Stimulated activated CD8-positive, alpha-beta memory T cell treated with anti-CD3 and anti-CD28 coated beads, Interleukin-12 subunit alpha, Interleukin-12 subunit beta, amount 100 ng/mL, for 1 hour (primary cell): ENCODE data around the gene SHISA9.
"Not testable (repeated sequence)": the region's sequence is repeated elsewhere in the genome, so short reads cannot be mapped to it uniquely, and the experiment has no call there.

ENCODE experiments used
- DNase-seq: peaks from one replicate; pipeline ENCODE4 v3.0.0-alpha.2; 2020; ENCODE audit warnings: low read depth

SHISA9 gene

DNA sequence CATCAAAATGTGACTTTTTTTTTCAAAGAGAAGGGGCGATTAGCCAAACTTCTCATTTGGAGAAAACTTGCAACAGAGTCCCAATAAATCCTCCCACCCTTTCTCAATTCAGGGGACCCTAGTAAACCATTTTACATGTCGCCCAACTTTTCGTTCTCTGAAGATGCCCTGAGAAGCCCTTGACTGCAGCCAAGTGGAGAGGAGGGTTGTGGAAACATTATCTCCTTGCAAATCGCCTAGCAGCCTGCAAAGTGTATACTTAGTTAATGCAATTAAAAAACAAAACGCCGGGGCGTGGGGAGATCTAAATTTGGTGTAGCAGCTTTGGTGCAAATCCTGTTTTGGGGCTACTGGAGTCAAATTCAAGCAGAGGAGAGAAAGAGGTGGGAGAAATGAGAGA, 1.2 kb upstream of the SHISA9 start:
- no peak for DNase-seq

- no peak for DNase-seq
These were observed 697 bp upstream of the SHISA9 start for GRCh38 chr16:12900599-12901203.

- no peak for DNase-seq
These were observed 198 bp upstream of the SHISA9 start for GRCh38 chr16:12901204-12901596.

DNA sequence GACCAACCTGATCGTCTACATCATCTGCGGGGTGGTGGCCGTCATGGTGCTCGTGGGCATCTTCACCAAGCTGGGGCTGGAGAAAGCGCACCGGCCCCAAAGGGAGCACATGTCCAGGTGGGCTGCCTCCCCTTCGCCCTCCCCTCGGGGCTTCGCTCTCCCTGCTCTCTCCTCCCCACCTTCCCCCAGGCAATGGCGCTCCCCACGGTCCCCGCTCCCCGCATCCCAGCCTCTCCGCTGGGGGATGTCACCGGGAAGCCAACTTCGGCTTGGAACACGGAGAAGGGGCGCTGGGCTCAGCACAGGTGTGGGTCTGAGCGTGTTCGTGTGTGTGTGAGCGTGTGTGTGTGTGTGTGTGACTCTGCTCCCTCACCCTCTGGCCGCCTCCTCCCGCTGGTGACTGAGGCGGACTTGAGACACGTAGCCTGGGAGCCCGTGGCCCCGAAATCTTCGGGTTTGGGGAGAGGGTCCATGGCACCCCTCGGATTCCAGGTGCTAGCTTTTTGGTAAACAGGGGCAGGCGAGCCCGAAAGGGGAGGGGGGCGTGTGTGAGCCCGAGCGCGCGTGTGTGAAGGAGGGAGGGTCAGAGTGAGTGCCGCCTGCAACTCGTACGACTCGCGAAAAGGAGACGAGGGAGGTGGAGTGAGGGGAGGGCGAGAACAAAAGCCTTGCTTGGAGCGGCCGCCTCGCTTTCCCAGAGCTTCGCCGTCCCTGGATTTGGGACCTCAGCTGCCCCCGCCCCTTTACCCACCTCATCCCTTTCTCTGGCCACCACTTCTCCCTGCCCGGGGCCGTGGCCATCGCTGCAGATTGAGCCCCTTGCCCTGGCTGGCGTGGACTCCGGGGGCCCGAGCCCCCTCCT, 1.3 kb downstream of the SHISA9 start:
- DNase-seq: no peak

- no peak for DNase-seq
These were observed 2.3 kb downstream of the SHISA9 start for GRCh38 chr16:12903407-12904328.

DNA sequence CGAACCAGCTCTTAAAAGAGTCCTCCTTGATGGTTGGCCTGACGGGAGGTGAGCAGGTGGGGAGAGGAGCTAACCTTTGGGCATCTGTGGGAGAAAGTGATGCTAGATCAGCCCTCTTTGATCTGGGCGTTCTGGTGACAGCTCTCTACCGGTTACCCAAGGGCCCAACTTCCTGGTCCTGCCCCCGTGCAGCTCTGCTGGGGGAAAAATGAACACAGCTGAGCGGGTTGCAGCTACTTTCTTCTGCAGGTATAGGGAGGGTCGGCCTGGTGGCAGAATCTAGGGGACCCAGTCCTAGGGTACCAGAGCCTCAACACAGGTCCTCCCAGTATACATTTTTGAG, 2.9 kb downstream of the SHISA9 start:
- no peak for DNase-seq

DNA sequence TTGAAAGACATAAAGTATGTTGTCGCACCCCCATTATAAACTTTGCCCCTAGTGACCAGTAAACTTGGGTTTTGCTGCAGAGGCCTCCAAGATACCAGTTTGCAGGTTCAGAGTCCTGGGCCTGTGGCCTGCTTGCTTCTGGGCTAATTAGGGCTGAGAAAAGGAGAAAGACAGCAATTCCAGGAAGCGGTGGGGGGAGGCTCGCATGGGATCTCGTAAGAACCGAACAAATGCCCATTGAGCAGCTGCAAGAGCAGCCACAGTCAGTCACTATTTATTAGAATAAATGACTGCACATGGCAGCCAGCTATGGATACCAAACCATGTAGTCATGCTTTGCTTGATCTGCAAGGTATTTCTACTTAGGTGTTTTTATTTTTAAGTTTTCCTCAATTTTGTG, 4.9 kb downstream of the SHISA9 start:
- no peak for DNase-seq

GRCh38 chr16:12906765-12907516, 5.5 kb downstream of the SHISA9 start:
- DNase-seq: no peak

DNA sequence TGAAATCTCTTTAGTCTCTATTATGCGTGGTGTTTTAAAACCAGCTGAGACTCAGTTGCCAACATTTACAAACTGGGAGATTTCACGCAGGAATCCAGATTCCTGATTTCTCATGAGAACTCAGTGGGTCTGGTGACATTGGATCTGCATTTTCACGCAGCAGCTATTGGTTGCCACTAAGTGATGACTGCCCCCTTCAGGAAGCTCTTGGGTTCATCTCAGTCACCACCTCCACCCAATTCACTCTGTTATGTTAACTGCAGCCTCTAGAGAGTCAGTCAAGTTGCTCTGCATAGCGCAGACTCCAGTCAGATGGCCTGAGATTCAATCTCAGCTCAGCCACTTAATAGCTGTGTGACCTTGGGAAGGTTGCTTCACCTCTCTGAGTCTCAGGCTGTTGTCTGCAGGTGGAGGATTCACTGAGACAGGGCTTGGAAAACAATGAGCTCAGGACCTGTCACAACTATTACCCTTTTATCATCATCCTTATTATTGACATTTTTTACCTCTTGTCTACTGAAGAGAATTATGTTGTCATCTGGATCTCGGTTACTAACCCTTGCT, 6.4 kb downstream of the SHISA9 start:
- no peak for DNase-seq

DNA sequence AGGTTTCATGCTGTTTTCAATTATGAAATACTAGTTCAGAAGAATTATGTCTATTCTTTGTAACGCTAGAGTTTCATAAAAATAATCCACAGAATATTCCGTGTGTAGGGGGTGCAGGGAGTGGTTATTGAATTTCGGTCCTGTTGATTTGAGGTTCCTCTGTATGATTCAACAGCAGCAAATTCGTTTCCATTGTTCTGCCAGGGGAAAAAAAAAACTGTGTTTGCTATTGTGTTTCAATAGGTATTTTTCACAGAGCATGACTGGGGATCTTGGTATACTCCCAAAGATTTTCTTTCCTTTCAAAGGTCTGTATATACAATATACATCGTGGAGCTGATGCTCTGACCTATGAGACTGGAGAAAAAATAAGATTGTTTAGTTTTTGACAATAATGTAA, 15.8 kb downstream of the SHISA9 start:
- DNase-seq: no peak

DNA sequence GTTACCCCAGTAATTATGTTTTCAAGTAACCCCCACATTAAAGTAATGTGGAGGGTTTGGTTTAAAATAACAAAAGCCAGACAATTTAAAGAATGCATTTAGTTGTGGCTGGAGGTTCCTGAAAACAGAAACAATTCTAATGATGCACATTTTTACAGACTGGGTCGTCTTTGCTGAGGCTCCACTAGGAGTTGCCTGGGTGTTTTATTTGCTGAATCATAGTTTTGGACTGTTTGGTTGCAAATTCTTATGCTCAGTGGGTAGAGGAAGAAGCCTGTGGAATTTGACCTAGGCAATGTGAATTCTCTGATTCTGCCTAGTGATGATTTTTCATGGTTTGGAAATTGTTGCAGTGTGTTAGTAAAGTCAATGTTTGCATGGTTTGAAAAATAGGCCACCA, 16.3 kb downstream of the SHISA9 start:
- DNase-seq: no peak

DNA sequence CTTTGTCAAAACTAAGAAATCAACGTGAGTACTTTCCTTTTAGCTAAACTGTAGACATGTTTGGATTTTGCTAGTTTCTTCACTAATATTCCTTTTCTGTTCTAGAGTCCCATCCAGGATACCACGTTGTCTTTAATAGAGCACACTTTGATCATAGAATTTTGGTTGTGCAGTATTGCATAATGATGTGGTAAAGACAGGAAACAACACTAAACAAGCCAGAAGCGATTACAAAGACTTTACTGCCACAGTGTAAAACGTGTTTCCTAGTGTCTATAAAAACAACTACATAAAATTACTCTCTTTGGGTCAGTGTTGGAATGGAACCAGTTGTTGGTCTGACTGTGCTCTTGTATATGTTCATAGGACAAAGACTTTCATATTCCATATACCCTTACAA, 19.3 kb downstream of the SHISA9 start:
- no peak for DNase-seq

DNA sequence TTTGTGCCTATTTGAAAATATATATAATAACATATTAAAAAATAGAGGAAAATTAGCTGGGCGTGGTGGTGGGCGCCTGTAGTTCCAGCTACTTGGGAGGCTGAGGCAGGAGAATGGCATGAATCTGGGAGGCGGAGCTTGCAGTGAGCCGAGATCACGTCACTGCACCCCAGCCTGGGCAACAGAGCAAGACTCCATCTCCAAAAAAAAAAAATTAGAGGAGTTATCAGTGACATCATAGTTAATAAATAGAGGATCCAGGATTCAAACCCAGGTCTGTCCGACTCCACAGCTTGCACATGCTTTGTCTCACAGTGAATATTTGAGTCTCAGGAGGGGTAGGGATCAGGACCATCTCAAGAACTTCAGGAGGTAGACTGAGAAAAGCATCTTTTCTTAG, 22.2 kb downstream of the SHISA9 start:
- DNase-seq: not testable (repeated sequence)

GRCh38 chr16:12925026-12925800, 23.8 kb downstream of the SHISA9 start:
- no peak for DNase-seq

- no peak for DNase-seq
These were observed 26.2 kb downstream of the SHISA9 start for GRCh38 chr16:12927591-12927990.

DNA sequence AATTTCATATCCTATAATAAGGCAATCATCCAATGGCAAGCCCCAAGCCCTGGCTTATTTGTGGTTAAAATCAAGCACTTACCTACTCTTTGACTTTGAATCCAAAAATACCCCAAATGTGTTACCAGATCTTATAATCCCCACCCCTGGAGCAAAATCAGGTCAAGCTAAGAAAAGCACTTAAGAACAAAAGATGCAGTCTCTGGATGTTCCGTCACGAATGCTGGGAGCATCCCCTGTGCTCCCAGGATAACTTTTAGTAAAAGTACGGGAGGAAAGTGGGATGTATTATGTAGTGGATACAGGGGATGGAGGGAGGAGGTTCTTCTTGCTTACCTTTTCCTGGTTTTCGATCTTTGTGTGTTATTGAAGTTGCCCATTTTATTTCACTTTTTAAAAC, 29.5 kb downstream of the SHISA9 start:
- DNase-seq: no peak

DNA sequence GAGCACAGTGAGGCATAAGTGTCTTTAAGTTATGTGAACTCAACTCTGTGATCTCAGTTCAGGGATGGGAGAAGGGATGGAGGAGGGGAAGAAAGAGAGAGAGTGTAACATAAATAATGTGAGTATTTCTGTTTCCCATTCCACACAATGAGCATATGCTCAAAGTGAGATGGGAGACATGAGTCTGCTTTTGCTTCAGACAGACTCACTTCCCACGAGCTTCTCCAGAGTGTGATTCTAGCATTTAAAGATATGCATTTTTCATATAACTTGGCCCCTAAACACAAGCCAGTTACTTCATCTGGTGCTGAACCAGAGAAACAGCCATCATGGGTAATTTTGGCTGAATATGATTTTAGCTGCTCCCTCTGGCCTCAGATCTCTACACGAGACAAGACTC, 35.0 kb downstream of the SHISA9 start:
- DNase-seq: no peak

DNA sequence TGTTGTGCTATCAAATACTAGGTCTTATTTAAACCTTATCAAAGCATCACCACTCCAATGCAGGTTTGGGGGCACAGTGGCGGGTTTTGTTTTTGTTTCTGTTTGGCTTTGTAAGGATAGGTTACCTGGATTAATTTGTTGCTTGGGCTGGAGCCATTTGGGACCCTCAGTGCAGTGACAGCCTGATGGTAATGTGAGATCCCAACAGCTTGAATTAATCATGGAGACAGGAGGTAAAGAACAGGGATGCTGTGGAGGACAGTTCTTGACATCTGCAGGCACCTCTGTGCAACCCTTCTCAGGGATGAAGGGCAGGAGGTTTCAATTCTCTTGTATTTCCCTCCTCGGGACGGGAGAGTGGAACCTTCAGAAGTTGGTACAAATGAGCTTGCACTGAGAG, 40.5 kb downstream of the SHISA9 start:
- no peak for DNase-seq

GRCh38 chr16:12942861-12943260, 41.5 kb downstream of the SHISA9 start:
- no peak for DNase-seq

DNA sequence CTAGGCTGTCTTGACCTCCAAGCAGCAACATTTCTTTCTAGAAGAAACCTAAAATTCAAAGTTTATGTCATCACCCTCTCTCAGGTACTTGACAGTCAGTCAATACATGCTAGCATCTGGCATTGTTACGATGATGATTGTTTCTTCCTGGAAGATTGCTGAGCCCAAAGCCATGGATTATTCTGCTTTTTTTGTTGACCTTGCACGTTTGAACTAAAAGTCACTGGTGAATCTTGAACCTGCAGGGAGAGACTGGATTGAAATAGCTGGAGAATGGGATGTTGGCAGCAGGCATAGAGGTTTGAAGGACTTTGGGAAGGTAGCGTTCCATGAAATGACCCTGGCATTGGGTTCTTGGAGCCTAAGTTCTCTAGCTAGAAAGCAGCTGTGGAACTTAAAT, 42.9 kb downstream of the SHISA9 start:
- DNase-seq: no peak

DNA sequence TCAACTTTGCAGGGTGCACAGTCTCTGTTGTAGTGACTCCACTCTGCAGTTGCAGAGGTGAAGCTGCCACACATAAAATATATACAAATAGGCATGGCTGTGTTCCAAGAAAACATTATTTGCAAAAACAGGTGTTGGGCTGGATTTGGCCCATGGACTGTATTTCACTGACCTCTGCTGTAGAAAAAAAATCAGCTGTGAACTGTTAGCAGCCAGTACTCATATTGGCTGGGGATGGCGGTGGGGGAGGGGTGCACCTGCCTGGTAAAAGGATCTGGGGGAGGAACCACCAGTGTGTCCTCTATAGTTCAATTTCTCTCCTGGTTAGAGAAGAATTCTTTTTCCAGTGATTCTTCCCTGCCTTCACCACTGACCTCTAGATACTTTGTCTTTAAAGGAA, 50.0 kb downstream of the SHISA9 start:
- no peak for DNase-seq
